HEK293 (cell line): Measurements from ENCODE around the gene SLC13A3.

Experiments used
- BCL11B ChIP-seq: fragments of 450-650 bp; formaldehyde crosslinking; IDR thresholded peaks from 2 replicates; pipeline ENCODE4 v1.5.1; 2016; ENCODE audit warnings: low read depth, missing biosample characterization, missing genetic modification characterization
- ZBTB1 ChIP-seq: fragments of 450-650 bp; formaldehyde crosslinking; IDR thresholded peaks from 2 replicates; pipeline ENCODE4 v1.5.1; 2016; ENCODE audit warnings: missing biosample characterization, missing genetic modification characterization
- ZFP41 ChIP-seq: fragments of 450-650 bp; formaldehyde crosslinking; IDR thresholded peaks from 2 replicates; pipeline ENCODE4 v1.5.1; 2016; ENCODE audit warnings: missing biosample characterization, missing genetic modification characterization, borderline replicate concordance
- ZNF341 ChIP-seq: fragments of 450-650 bp; formaldehyde crosslinking; IDR thresholded peaks from 2 replicates; pipeline ENCODE4; 2016; ENCODE audit warnings: low read depth, missing biosample characterization, missing genetic modification characterization
- ZNF426 ChIP-seq: fragments of 450-650 bp; formaldehyde crosslinking; IDR thresholded peaks from 2 replicates; pipeline ENCODE4 v1.5.1; 2017; ENCODE audit warnings: missing biosample characterization, missing genetic modification characterization, mild to moderate bottlenecking, inconsistent platforms, moderate library complexity
- ZNF768 ChIP-seq: fragments of 450-650 bp; formaldehyde crosslinking; IDR thresholded peaks from 2 replicates; pipeline ENCODE4 v1.5.1; 2018; ENCODE audit warnings: missing biosample characterization, mild to moderate bottlenecking, missing genetic modification characterization
- ZNF791 ChIP-seq: fragments of 450-650 bp; formaldehyde crosslinking; IDR thresholded peaks from 2 replicates; pipeline ENCODE4 v1.5.1; 2016; ENCODE audit warnings: missing biosample characterization, missing genetic modification characterization
- ZXDB ChIP-seq: fragments of 450-650 bp; formaldehyde crosslinking; IDR thresholded peaks from 2 replicates; pipeline ENCODE4 v1.5.1; 2016; ENCODE audit warnings: missing biosample characterization, missing genetic modification characterization
- TF ChIP-seq, protein P1 (sequence below): fragments of 450-650 bp; formaldehyde crosslinking; IDR thresholded peaks from 2 replicates; pipeline ENCODE4 v1.5.1; 2016; ENCODE audit warnings: missing biosample characterization, missing genetic modification characterization
- TF ChIP-seq, protein P2 (sequence below): fragments of 450-650 bp; formaldehyde crosslinking; IDR thresholded peaks from 2 replicates; pipeline ENCODE4 v1.5.1; 2016; ENCODE audit warnings: missing biosample characterization, missing genetic modification characterization
- TF ChIP-seq, protein P3 (sequence below): fragments of 450-650 bp; formaldehyde crosslinking; optimal IDR thresholded peaks from 2 replicates; pipeline ENCODE3; 2016; ENCODE audit warnings: missing biosample characterization, mild to moderate bottlenecking, missing genetic modification characterization
- TF ChIP-seq, protein P4 (sequence below): fragments of 450-650 bp; formaldehyde crosslinking; IDR thresholded peaks from 2 replicates; pipeline ENCODE4 v1.5.1; 2016; ENCODE audit warnings: missing biosample characterization, missing genetic modification characterization
- TF ChIP-seq, protein P5 (sequence below): IDR thresholded peaks from 2 replicates; pipeline ENCODE4 v1.6.1; 2011; ENCODE audit warnings: mild to moderate bottlenecking, low read depth, low read length, borderline replicate concordance

DNA sequence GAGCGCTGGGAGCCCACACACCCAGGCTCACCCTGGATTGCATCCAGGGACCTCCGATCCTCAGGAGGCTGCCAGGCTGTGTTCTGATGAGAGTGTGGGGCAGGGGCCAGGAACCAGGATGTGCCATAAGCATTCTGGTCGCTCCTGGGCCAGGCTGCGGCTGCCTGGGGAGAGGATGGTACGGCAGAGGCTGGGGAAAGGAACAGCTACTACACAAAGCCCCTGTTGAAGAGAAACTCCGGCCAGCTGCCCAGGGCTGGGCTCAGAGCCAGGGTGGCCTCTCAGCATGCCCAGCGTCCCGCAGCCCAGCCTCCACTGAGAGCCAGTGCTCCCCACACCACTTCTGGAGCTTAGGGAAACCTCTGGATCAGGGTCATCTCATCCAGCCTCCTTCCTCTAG is 79.1 kb downstream of the SLC13A3 start:
- TF ChIP-seq ZBTB1 (tag by site-specific recombination) (no peak), BCL11B (no peak), ZFP41 (no peak), ZNF341 (no peak), ZNF791 (no peak), ZNF768 (tag by site-specific recombination) (no peak), ZXDB (tag by site-specific recombination) (no peak), ZNF426 (no peak)
- TF ChIP-seq, protein P1, sequence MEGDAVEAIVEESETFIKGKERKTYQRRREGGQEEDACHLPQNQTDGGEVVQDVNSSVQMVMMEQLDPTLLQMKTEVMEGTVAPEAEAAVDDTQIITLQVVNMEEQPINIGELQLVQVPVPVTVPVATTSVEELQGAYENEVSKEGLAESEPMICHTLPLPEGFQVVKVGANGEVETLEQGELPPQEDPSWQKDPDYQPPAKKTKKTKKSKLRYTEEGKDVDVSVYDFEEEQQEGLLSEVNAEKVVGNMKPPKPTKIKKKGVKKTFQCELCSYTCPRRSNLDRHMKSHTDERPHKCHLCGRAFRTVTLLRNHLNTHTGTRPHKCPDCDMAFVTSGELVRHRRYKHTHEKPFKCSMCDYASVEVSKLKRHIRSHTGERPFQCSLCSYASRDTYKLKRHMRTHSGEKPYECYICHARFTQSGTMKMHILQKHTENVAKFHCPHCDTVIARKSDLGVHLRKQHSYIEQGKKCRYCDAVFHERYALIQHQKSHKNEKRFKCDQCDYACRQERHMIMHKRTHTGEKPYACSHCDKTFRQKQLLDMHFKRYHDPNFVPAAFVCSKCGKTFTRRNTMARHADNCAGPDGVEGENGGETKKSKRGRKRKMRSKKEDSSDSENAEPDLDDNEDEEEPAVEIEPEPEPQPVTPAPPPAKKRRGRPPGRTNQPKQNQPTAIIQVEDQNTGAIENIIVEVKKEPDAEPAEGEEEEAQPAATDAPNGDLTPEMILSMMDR (tag by site-specific recombination) = no peak
- TF ChIP-seq, protein P2, sequence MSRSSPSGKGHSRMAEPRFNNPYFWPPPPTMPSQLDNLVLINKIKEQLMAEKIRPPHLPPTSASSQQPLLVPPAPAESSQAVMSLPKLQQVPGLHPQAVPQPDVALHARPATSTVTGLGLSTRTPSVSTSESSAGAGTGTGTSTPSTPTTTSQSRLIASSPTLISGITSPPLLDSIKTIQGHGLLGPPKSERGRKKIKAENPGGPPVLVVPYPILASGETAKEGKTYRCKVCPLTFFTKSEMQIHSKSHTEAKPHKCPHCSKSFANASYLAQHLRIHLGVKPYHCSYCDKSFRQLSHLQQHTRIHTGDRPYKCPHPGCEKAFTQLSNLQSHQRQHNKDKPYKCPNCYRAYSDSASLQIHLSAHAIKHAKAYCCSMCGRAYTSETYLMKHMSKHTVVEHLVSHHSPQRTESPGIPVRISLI (tag by site-specific recombination) = no peak
- TF ChIP-seq, protein P3, sequence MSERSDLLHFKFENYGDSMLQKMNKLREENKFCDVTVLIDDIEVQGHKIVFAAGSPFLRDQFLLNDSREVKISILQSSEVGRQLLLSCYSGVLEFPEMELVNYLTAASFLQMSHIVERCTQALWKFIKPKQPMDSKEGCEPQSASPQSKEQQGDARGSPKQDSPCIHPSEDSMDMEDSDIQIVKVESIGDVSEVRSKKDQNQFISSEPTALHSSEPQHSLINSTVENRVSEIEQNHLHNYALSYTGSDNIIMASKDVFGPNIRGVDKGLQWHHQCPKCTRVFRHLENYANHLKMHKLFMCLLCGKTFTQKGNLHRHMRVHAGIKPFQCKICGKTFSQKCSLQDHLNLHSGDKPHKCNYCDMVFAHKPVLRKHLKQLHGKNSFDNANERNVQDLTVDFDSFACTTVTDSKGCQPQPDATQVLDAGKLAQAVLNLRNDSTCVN (tag by site-specific recombination) = no peak
- TF ChIP-seq, protein P4, sequence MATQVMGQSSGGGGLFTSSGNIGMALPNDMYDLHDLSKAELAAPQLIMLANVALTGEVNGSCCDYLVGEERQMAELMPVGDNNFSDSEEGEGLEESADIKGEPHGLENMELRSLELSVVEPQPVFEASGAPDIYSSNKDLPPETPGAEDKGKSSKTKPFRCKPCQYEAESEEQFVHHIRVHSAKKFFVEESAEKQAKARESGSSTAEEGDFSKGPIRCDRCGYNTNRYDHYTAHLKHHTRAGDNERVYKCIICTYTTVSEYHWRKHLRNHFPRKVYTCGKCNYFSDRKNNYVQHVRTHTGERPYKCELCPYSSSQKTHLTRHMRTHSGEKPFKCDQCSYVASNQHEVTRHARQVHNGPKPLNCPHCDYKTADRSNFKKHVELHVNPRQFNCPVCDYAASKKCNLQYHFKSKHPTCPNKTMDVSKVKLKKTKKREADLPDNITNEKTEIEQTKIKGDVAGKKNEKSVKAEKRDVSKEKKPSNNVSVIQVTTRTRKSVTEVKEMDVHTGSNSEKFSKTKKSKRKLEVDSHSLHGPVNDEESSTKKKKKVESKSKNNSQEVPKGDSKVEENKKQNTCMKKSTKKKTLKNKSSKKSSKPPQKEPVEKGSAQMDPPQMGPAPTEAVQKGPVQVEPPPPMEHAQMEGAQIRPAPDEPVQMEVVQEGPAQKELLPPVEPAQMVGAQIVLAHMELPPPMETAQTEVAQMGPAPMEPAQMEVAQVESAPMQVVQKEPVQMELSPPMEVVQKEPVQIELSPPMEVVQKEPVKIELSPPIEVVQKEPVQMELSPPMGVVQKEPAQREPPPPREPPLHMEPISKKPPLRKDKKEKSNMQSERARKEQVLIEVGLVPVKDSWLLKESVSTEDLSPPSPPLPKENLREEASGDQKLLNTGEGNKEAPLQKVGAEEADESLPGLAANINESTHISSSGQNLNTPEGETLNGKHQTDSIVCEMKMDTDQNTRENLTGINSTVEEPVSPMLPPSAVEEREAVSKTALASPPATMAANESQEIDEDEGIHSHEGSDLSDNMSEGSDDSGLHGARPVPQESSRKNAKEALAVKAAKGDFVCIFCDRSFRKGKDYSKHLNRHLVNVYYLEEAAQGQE = no peak
- TF ChIP-seq, protein P5, sequence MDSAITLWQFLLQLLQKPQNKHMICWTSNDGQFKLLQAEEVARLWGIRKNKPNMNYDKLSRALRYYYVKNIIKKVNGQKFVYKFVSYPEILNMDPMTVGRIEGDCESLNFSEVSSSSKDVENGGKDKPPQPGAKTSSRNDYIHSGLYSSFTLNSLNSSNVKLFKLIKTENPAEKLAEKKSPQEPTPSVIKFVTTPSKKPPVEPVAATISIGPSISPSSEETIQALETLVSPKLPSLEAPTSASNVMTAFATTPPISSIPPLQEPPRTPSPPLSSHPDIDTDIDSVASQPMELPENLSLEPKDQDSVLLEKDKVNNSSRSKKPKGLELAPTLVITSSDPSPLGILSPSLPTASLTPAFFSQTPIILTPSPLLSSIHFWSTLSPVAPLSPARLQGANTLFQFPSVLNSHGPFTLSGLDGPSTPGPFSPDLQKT = no peak
